HepG2 (cell line): ENCODE data around the gene QSOX1. TPM values are rescaled to one million over a fixed set of nuclear protein-coding genes. Genes with fewer than 3 reads are reported as not detected.

ENCODE experiments used
- CBX5 ChIP-seq: sonication (generic); formaldehyde crosslinking; IDR thresholded peaks from 2 replicates; pipeline ENCODE4 v1.4.0; 2020; ENCODE audit warnings: missing genetic modification reagents, borderline replicate concordance
- CCAR2 ChIP-seq: fragments of 200-400 bp; formaldehyde crosslinking; optimal IDR thresholded peaks from 2 replicates; pipeline ENCODE3; 2018; ENCODE audit warnings: low read depth, mild to moderate bottlenecking, low read length, moderate library complexity
- CREB1 ChIP-seq, 2 experiments: fragments of 450-650 bp in 1 of 2; IDR thresholded peaks; 2 replicates each; pipeline ENCODE4 v1.6.1; 2016 to 2017; ENCODE audit warnings: control low read depth in 1 of 2, mild to moderate bottlenecking in 1 of 2, missing compliant biosample characterization in 1 of 2, missing genetic modification characterization in 1 of 2
- DNMT1 ChIP-seq: sonication (generic); formaldehyde crosslinking; IDR thresholded peaks from 2 replicates; pipeline ENCODE4 v1.5.1; 2020; ENCODE audit warnings: mild to moderate bottlenecking, missing genetic modification reagents
- ELF1 ChIP-seq: sonication (generic); formaldehyde crosslinking; IDR thresholded peaks from 2 replicates; pipeline ENCODE4 v1.4.0; 2020; ENCODE audit warnings: missing genetic modification reagents
- GZF1 ChIP-seq: sonication (generic); formaldehyde crosslinking; IDR thresholded peaks from 2 replicates; pipeline ENCODE4 v1.5.1; 2020; ENCODE audit warnings: mild to moderate bottlenecking, missing genetic modification reagents
- HCFC1 ChIP-seq: fragments of 150-350 bp; IDR thresholded peaks from 2 replicates; pipeline ENCODE4 v1.6.1; 2014; ENCODE audit warnings: low read depth, low read length
- KDM3A ChIP-seq: IDR thresholded peaks from 2 replicates; pipeline ENCODE4 v1.6.1; 2018; ENCODE audit warnings: low read depth, missing compliant biosample characterization
- KDM4B ChIP-seq: sonication (generic); formaldehyde crosslinking; IDR thresholded peaks from 2 replicates; pipeline ENCODE4 v1.4.0; 2020; ENCODE audit warnings: missing genetic modification reagents
- KLF16 ChIP-seq, 2 experiments: sonication (generic) in 1 of 2; formaldehyde crosslinking in 1 of 2; IDR thresholded peaks; 2 replicates each; pipeline versions ENCODE4 v1.6.1 to v1.8.0; 2016 to 2023; ENCODE audit warnings: missing genetic modification reagents in 2 of 2, missing compliant biosample characterization in 1 of 2
- NFRKB ChIP-seq: fragments of 450-650 bp; IDR thresholded peaks from 2 replicates; pipeline ENCODE4 v1.6.1; 2017
- NPAS2 ChIP-seq: sonication (generic); formaldehyde crosslinking; IDR thresholded peaks from 2 replicates; pipeline ENCODE4 v1.8.0; 2022; ENCODE audit warnings: mild to moderate bottlenecking, missing genetic modification reagents, borderline replicate concordance
- REL ChIP-seq: sonication (generic); formaldehyde crosslinking; conservative IDR thresholded peaks from 2 replicates; pipeline ENCODE4 v1.8.0; 2022; ENCODE audit warnings: mild to moderate bottlenecking, missing genetic modification reagents, moderate library complexity
- RFX3 ChIP-seq: IDR thresholded peaks from 2 replicates; pipeline ENCODE4 v1.6.1; 2016; ENCODE audit warnings: missing biosample characterization, missing genetic modification reagents
- TMF1 ChIP-seq: sonication (generic); formaldehyde crosslinking; IDR thresholded peaks from 2 replicates; pipeline ENCODE4 v1.8.1; 2022; ENCODE audit warnings: low read depth, missing genetic modification reagents
- U2AF1 ChIP-seq: fragments of 200-400 bp; formaldehyde crosslinking; optimal IDR thresholded peaks from 2 replicates; pipeline ENCODE3; 2017; ENCODE audit warnings: mild to moderate bottlenecking, low read depth, low read length
- ZC3H13 ChIP-seq: sonication (generic); formaldehyde crosslinking; IDR thresholded peaks from 2 replicates; pipeline ENCODE4 v1.8.1; 2023; ENCODE audit warnings: mild to moderate bottlenecking, missing genetic modification reagents, moderate library complexity
- ZNF17 ChIP-seq: sonication (generic); formaldehyde crosslinking; IDR thresholded peaks from 2 replicates; pipeline ENCODE4 v1.5.0; 2020; ENCODE audit warnings: mild to moderate bottlenecking, missing genetic modification reagents
- ZNF430 ChIP-seq: sonication (generic); formaldehyde crosslinking; IDR thresholded peaks from 2 replicates; pipeline ENCODE4 v1.9.0; 2021; ENCODE audit warnings: mild to moderate bottlenecking, missing genetic modification reagents
- ZNF460 ChIP-seq: sonication (generic); formaldehyde crosslinking; IDR thresholded peaks from 2 replicates; pipeline ENCODE4 v1.5.1; 2020; ENCODE audit warnings: missing genetic modification reagents, mild to moderate bottlenecking, borderline replicate concordance
- ZNF501 ChIP-seq: sonication (generic); formaldehyde crosslinking; IDR thresholded peaks from 2 replicates; pipeline ENCODE4 v1.5.1; 2020; ENCODE audit warnings: mild to moderate bottlenecking, moderate library complexity, missing genetic modification reagents
- ZNF83 ChIP-seq: sonication (generic); formaldehyde crosslinking; IDR thresholded peaks from 2 replicates; pipeline ENCODE4 v1.4.0; 2020; ENCODE audit warnings: missing genetic modification reagents, mild to moderate bottlenecking, borderline replicate concordance
- ZSCAN31 ChIP-seq: sonication (generic); formaldehyde crosslinking; IDR thresholded peaks from 2 replicates; pipeline ENCODE4 v1.5.0; 2020; ENCODE audit warnings: low read depth, mild to moderate bottlenecking, missing genetic modification reagents
- polyA plus RNA-seq, 8 experiments: library from polyadenylated mRNA; depleted of rRNA in 3 of 8; stranded (reverse) in 7 of 8; unstranded in 1 of 8; fragments of >200 nt; fragmentation: Illumina TruSeq in 4 of 8; extraction: Trizol in 4 of 8; gene quantifications; 2 replicates each; pipeline versions ENCODE4 v1.2.1 to v1.2.3, GENCODE V29; 2011 to 2016; ENCODE audit warnings: low read depth in 4 of 8, missing spikeins in 1 of 8, mixed read lengths in 1 of 8; ENCODE audit not compliant: insufficient read depth in 1 of 8
- total RNA-seq, 5 experiments: library from RNA; depleted of rRNA; stranded (reverse); fragments of >200 nt; fragmentation: Illumina TruSeq; extraction: Trizol; gene quantifications; 2 replicates each; pipeline ENCODE4 v1.2.3, GENCODE V29; 2016; ENCODE audit warnings: low read depth in 1 of 5
- TF ChIP-seq, protein P1 (sequence below): sonication (generic); formaldehyde crosslinking; IDR thresholded peaks from 2 replicates; pipeline ENCODE4 v1.5.0; 2020; ENCODE audit warnings: mild to moderate bottlenecking, missing genetic modification reagents
- TF ChIP-seq, protein P2 (sequence below): sonication (generic); formaldehyde crosslinking; IDR thresholded peaks from 2 replicates; pipeline ENCODE4 v1.4.0; 2020; ENCODE audit warnings: mild to moderate bottlenecking, missing genetic modification reagents
- TF ChIP-seq, protein P3 (sequence below): sonication (generic); formaldehyde crosslinking; conservative IDR thresholded peaks from 2 replicates; pipeline ENCODE4 v1.8.1; 2023; ENCODE audit warnings: missing genetic modification reagents

Gene QSOX1
- total and polyA plus RNA-seq, 2 of the 13 experiments (the other 11 are each of a cell fraction or from before 2014, with no cell fraction given), result 6.8 to 40.2 TPM

GRCh38 chr1:180116964-180117763, 37.5 kb upstream of the QSOX1 start (continued):
- TF ChIP-seq, protein P1, sequence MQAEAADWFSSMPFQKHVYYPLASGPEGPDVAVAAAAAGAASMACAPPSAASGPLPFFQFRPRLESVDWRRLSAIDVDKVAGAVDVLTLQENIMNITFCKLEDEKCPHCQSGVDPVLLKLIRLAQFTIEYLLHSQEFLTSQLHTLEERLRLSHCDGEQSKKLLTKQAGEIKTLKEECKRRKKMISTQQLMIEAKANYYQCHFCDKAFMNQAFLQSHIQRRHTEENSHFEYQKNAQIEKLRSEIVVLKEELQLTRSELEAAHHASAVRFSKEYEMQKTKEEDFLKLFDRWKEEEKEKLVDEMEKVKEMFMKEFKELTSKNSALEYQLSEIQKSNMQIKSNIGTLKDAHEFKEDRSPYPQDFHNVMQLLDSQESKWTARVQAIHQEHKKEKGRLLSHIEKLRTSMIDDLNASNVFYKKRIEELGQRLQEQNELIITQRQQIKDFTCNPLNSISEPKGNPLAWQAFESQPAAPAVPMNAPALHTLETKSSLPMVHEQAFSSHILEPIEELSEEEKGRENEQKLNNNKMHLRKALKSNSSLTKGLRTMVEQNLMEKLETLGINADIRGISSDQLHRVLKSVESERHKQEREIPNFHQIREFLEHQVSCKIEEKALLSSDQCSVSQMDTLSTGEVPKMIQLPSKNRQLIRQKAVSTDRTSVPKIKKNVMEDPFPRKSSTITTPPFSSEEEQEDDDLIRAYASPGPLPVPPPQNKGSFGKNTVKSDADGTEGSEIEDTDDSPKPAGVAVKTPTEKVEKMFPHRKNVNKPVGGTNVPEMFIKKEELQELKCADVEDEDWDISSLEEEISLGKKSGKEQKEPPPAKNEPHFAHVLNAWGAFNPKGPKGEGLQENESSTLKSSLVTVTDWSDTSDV (CRISPR knock-in tag), result no peak
- TF ChIP-seq ZSCAN31 (peak; percentile 85), GZF1 (CRISPR knock-in tag) (no peak), KLF16 (CRISPR knock-in tag; IDR thresholded peaks at IDR 0.05) (peak in 1 of 2 experiments; percentile 46; a peak in 1 of 4 replicates), ELF1 (no peak), U2AF1 (no peak), CCAR2 (no peak), ZNF430 (peak; percentile 80; the same call in 1 of the 2 replicates), ZNF83 (CRISPR knock-in tag) (no peak), CREB1 (IDR thresholded peaks at IDR 0.05) (no peak), CREB1 (CRISPR knock-in tag; IDR thresholded peaks at IDR 0.05) (no peak), ZNF17 (no peak), TMF1 (CRISPR knock-in tag) (no peak), RFX3 (CRISPR knock-in tag) (no peak), KDM3A (CRISPR knock-in tag) (0 out of 2 replicates have a peak, but pooled peaks have one; percentile 34), ZC3H13 (0 out of 2 replicates have a peak, but pooled peaks have one; percentile 25), ZNF460 (no peak), NPAS2 (no peak), DNMT1 (CRISPR knock-in tag) (no peak), HCFC1 (no peak), KDM4B (peak; percentile 47; the same call in 1 of the 2 replicates), CBX5 (peak; percentile 69; the same call in 1 of the 2 replicates), ZNF501 (CRISPR knock-in tag) (peak; percentile 46; the same call in 1 of the 2 replicates), NFRKB (no peak), REL (CRISPR knock-in tag) (no peak)
- TF ChIP-seq, protein P2, sequence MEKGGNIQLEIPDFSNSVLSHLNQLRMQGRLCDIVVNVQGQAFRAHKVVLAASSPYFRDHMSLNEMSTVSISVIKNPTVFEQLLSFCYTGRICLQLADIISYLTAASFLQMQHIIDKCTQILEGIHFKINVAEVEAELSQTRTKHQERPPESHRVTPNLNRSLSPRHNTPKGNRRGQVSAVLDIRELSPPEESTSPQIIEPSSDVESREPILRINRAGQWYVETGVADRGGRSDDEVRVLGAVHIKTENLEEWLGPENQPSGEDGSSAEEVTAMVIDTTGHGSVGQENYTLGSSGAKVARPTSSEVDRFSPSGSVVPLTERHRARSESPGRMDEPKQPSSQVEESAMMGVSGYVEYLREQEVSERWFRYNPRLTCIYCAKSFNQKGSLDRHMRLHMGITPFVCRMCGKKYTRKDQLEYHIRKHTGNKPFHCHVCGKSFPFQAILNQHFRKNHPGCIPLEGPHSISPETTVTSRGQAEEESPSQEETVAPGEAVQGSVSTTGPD, result no peak
- TF ChIP-seq, protein P3, sequence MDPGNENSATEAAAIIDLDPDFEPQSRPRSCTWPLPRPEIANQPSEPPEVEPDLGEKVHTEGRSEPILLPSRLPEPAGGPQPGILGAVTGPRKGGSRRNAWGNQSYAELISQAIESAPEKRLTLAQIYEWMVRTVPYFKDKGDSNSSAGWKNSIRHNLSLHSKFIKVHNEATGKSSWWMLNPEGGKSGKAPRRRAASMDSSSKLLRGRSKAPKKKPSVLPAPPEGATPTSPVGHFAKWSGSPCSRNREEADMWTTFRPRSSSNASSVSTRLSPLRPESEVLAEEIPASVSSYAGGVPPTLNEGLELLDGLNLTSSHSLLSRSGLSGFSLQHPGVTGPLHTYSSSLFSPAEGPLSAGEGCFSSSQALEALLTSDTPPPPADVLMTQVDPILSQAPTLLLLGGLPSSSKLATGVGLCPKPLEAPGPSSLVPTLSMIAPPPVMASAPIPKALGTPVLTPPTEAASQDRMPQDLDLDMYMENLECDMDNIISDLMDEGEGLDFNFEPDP (CRISPR knock-in tag), result no peak
